Right lobe of liver (tissue), 4 donors: ENCODE data around the gene LHX6.

ENCODE experiments used
- POLR2A ChIP-seq: fragments of 450-650 bp; IDR thresholded peaks from one replicate; pipeline ENCODE4 v1.6.1; 2017; ENCODE audit warnings: antibody characterized with exemption, mild to moderate bottlenecking
- TF ChIP-seq, protein P1 (sequence below), 4 donors: fragments of 200-600 bp in 3 of 4; fragments of 450-650 bp in 1 of 4; IDR thresholded peaks; one replicate each; pipeline versions ENCODE4 v1.5.1 to v1.8.0; 2016 to 2022; ENCODE audit warnings: antibody characterized with exemption in 4 of 4, mild to moderate bottlenecking in 2 of 4
- donor health status: DM: no; HTN: no; CAD: no.
- donor health status: DM: no; HTN: no; CAD: no.
- donor health status: DM: no; HTN: yes; CAD: no.

DNA sequence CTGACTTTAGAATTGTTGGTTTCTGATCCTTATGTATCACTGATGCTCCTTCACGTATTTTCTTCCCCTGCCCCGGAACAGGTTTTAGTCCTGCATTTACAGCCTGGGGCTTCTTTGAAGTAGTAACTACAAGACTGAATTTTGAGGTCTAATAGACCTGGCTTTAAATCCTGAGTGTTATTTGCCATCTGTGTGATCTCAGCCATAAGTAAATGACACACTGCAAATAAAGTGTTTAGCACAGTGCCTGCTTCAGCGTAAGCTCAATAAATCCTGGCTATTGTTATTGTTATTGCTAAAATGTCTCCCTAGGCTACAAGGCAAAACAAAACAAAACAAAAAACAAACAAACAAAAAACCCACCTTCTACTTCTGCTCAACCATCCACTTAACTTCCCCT lies 15.6 kb upstream of the LHX6 start:
- TF ChIP-seq, protein P1, sequence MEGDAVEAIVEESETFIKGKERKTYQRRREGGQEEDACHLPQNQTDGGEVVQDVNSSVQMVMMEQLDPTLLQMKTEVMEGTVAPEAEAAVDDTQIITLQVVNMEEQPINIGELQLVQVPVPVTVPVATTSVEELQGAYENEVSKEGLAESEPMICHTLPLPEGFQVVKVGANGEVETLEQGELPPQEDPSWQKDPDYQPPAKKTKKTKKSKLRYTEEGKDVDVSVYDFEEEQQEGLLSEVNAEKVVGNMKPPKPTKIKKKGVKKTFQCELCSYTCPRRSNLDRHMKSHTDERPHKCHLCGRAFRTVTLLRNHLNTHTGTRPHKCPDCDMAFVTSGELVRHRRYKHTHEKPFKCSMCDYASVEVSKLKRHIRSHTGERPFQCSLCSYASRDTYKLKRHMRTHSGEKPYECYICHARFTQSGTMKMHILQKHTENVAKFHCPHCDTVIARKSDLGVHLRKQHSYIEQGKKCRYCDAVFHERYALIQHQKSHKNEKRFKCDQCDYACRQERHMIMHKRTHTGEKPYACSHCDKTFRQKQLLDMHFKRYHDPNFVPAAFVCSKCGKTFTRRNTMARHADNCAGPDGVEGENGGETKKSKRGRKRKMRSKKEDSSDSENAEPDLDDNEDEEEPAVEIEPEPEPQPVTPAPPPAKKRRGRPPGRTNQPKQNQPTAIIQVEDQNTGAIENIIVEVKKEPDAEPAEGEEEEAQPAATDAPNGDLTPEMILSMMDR (IDR thresholded peaks at IDR 0.05), result no peak
- TF ChIP-seq POLR2A, result no peak
